Measurements from ENCODE around the gene SEMA6B. TPM values are rescaled to one million over a fixed set of nuclear protein-coding genes. Genes with fewer than 3 reads are reported as not detected.

Gene SEMA6B
- polyA plus RNA-seq, 1 donor from 2014 or later, result 21.6 TPM

GRCh38 chr19:4602915-4603314 is 43.4 kb upstream of the SEMA6B start:
- H3K79me2 ChIP-seq (replicated peaks; ENCODE audit: insufficient read depth, low read length), result no peaks in the 10 kb centered on the region

GRCh38 chr19:4602173-4602788 is 42.8 kb upstream of the SEMA6B start:
- Histone ChIP-seq H3K4me3 (ENCODE audit: low read length) (no peak overlapping the region), H3K27me3 (ENCODE audit: insufficient read depth, low read depth, low read length) (no peaks in the 10 kb centered on the region), H3K27ac (ENCODE audit: low read length) (no peak overlapping the region), H3K9me2 (ENCODE audit: insufficient read depth, low read length) (no peaks in the 10 kb centered on the region), H3K4me2 (ENCODE audit: low read length) (no peak overlapping the region), H3K9me3 (ENCODE audit: low read length) (no peaks in the 10 kb centered on the region), H4K20me1 (ENCODE audit: insufficient read depth) (no peaks in the 10 kb centered on the region), H3K79me2 (replicated peaks; ENCODE audit: insufficient read depth, low read length) (no peaks in the 10 kb centered on the region), H3F3A (ENCODE audit: insufficient read depth, low read length, poor library complexity, severe bottlenecking) (no peaks in the 10 kb centered on the region), H3K9ac (ENCODE audit: low read length) (no peak overlapping the region), H3K36me3 (ENCODE audit: insufficient read depth, low read length) (no peaks in the 10 kb centered on the region), H2AFZ (ENCODE audit: low read depth, low read length) (no peak overlapping the region)
- no peak for TF ChIP-seq MXI1 (conservative IDR thresholded peaks at IDR 0.05; ENCODE audit: poor library complexity, severe bottlenecking)
- no peak for TF ChIP-seq POLR2AphosphoS5 (IDR thresholded peaks at IDR 0.05)
- no peak for TF ChIP-seq CTCF (IDR thresholded peaks at IDR 0.05; ENCODE audit: poor library complexity, severe bottlenecking)
- TF ChIP-seq EP300 (conservative IDR thresholded peaks at IDR 0.05; ENCODE audit: poor library complexity, severe bottlenecking), result no peak
- TF ChIP-seq RAD21 (conservative IDR thresholded peaks at IDR 0.05), result no peak
- TF ChIP-seq SMC3 (conservative IDR thresholded peaks at IDR 0.05; ENCODE audit: poor library complexity), result no peak
- TF ChIP-seq EZH2 (IDR thresholded peaks at IDR 0.05; ENCODE audit: borderline replicate concordance, insufficient read depth, low read length, poor library complexity, severe bottlenecking), result no peak
- no peak for TF ChIP-seq REST (IDR thresholded peaks at IDR 0.05; ENCODE audit: borderline replicate concordance)
- TF ChIP-seq TAF1 (IDR thresholded peaks at IDR 0.05; ENCODE audit: low read depth), result no peak

More at GRCh38 chr19:4602915-4603314, 43.4 kb upstream of the SEMA6B start:
- no peaks in the 10 kb centered on the region for H3K9me3 ChIP-seq (ENCODE audit: low read length)
- no peaks in the 10 kb centered on the region for H3K27me3 ChIP-seq (ENCODE audit: insufficient read depth, low read depth, low read length)
- H4K20me1 ChIP-seq (ENCODE audit: insufficient read depth), result no peaks in the 10 kb centered on the region
- no peak overlapping the region for H3K4me2 ChIP-seq (ENCODE audit: low read length)
- no peak overlapping the region for H3K4me3 ChIP-seq (ENCODE audit: low read length)
- H2AFZ ChIP-seq (ENCODE audit: low read depth, low read length), result no peak overlapping the region
- no peak overlapping the region for H3K9ac ChIP-seq (ENCODE audit: low read length)
- H3K36me3 ChIP-seq (ENCODE audit: insufficient read depth, low read length), result no peaks in the 10 kb centered on the region
- TF ChIP-seq TAF1 (IDR thresholded peaks at IDR 0.05; ENCODE audit: low read depth) (no peak), CTCF (IDR thresholded peaks at IDR 0.05; ENCODE audit: poor library complexity, severe bottlenecking) (no peak), MXI1 (conservative IDR thresholded peaks at IDR 0.05; ENCODE audit: poor library complexity, severe bottlenecking) (no peak), POLR2AphosphoS5 (IDR thresholded peaks at IDR 0.05) (no peak), RAD21 (conservative IDR thresholded peaks at IDR 0.05) (no peak)
- no peak overlapping the region for H3K27ac ChIP-seq (ENCODE audit: low read length)
- H3K9me2 ChIP-seq (ENCODE audit: insufficient read depth, low read length), result no peaks in the 10 kb centered on the region
- H3F3A ChIP-seq (ENCODE audit: insufficient read depth, low read length, poor library complexity, severe bottlenecking), result no peaks in the 10 kb centered on the region

Measured in neural cell (in vitro differentiated cells).